Measurements from ENCODE around the gene TBC1D8B. TPM values are rescaled to one million over a fixed set of nuclear protein-coding genes. Genes with fewer than 3 reads are reported as not detected.

Gene TBC1D8B
- total RNA-seq, 1 donor from 2014 or later = 6.9 TPM

- no peak overlapping the region for H3K4me3 Mint-ChIP-seq
- peaks cover 11% of the 10 kb centered on the region for H3K4me1 Mint-ChIP-seq (ENCODE audit: unreplicated experiment)
- H3K9me3 Mint-ChIP-seq = peaks cover 5% of the 10 kb centered on the region
- DNase-seq (ENCODE audit: extremely low spot score, unreplicated experiment) = no peak
- H3K27me3 Mint-ChIP-seq = no peaks in the 10 kb centered on the region
- no peak overlapping the region for H3K27ac Mint-ChIP-seq
- no peaks in the 10 kb centered on the region for H3K36me3 Mint-ChIP-seq
- TF ChIP-seq, protein P1, sequence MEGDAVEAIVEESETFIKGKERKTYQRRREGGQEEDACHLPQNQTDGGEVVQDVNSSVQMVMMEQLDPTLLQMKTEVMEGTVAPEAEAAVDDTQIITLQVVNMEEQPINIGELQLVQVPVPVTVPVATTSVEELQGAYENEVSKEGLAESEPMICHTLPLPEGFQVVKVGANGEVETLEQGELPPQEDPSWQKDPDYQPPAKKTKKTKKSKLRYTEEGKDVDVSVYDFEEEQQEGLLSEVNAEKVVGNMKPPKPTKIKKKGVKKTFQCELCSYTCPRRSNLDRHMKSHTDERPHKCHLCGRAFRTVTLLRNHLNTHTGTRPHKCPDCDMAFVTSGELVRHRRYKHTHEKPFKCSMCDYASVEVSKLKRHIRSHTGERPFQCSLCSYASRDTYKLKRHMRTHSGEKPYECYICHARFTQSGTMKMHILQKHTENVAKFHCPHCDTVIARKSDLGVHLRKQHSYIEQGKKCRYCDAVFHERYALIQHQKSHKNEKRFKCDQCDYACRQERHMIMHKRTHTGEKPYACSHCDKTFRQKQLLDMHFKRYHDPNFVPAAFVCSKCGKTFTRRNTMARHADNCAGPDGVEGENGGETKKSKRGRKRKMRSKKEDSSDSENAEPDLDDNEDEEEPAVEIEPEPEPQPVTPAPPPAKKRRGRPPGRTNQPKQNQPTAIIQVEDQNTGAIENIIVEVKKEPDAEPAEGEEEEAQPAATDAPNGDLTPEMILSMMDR (conservative IDR thresholded peaks at IDR 0.05) = no peak
Observed at GRCh38 chrX:106903856-106904528, 101.5 kb downstream of the TBC1D8B start.

DNA sequence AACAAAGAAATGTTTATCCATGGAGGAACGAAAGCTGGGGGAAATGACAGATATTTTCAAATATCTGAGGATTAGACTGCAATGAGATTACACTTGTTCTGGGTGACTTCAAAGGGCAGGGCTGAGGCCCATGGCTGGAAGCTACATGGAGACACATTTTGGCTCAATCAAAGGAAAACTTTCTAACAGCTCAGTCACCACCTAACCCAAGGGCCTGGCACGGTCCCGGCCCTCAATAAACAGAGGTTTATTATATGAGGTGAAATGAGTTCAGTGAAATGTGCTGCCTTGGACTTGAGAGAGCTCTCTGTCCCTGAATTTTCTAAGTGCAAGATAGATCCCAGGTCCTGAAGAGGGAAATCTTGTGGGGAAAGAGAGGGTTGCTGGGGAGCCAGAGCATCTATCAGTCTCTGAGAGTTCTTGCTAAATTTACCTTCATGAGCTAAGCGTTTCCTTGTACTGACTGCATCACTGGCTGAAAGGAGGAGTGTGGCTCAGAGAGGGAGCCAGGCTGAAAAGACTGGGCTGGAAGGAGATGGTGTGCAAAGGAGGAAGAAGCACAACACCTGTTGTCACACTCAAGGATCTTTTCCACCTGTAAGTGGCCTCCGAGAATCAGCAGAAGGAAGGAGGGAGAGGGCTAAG, 102.7 kb downstream of the TBC1D8B start:
- H3K27me3 Mint-ChIP-seq = no peaks in the 10 kb centered on the region
- peaks cover 11% of the 10 kb centered on the region for H3K4me1 Mint-ChIP-seq (ENCODE audit: unreplicated experiment)
- H3K9me3 Mint-ChIP-seq = peaks cover 5% of the 10 kb centered on the region
- TF ChIP-seq, protein P1 (conservative IDR thresholded peaks at IDR 0.05) = no peak
- no peak for DNase-seq (ENCODE audit: extremely low spot score, unreplicated experiment)
- no peak overlapping the region for H3K27ac Mint-ChIP-seq
- no peaks in the 10 kb centered on the region for H3K36me3 Mint-ChIP-seq
- no peak overlapping the region for H3K4me3 Mint-ChIP-seq

DNA sequence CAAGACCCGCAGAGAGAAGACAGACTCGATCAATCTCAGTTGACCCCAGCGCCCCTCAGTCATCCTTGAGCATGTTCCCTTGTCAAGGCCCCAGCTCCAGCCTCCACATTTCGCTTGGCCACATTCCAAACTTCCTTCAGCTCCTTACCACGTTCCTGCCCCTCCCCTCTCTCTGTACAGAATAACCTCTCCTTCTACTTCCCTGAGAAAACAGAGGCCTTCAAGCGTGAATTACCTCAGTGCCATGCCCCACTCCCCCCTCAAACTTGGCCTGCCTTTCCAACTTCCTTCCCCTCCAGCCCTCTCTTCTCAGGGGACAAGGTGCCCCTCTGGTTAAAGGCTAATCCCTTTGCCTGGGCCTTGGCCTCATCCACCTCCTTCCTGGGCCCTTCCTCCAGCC, 103.9 kb downstream of the TBC1D8B start:
- Mint-ChIP-seq H3K27ac (peak overlapping the region; percentile 20), H3K9me3 (peaks cover 5% of the 10 kb centered on the region), H3K36me3 (no peaks in the 10 kb centered on the region), H3K4me1 (ENCODE audit: unreplicated experiment) (peaks cover 11% of the 10 kb centered on the region), H3K27me3 (no peaks in the 10 kb centered on the region), H3K4me3 (no peak overlapping the region)
- TF ChIP-seq, protein P1 (conservative IDR thresholded peaks at IDR 0.05) = no peak
- DNase-seq (ENCODE audit: extremely low spot score, unreplicated experiment) = no peak

GRCh38 chrX:106912864-106913263, 110.4 kb downstream of the TBC1D8B start:
- TF ChIP-seq, protein P1 (conservative IDR thresholded peaks at IDR 0.05) = no peak
- DNase-seq (ENCODE audit: extremely low spot score, unreplicated experiment) = no peak
- H3K27ac Mint-ChIP-seq = no peak overlapping the region
- peaks cover 9% of the 10 kb centered on the region for H3K9me3 Mint-ChIP-seq
- H3K36me3 Mint-ChIP-seq = no peaks in the 10 kb centered on the region
- no peak overlapping the region for H3K4me3 Mint-ChIP-seq
- no peaks in the 10 kb centered on the region for H3K4me1 Mint-ChIP-seq (ENCODE audit: unreplicated experiment)
- no peaks in the 10 kb centered on the region for H3K27me3 Mint-ChIP-seq

- peaks cover 5% of the 10 kb centered on the region for H3K9me3 Mint-ChIP-seq
- no peaks in the 10 kb centered on the region for H3K27me3 Mint-ChIP-seq
- TF ChIP-seq, protein P1 (conservative IDR thresholded peaks at IDR 0.05) = no peak
- no peak overlapping the region for H3K27ac Mint-ChIP-seq
- H3K4me3 Mint-ChIP-seq = no peak overlapping the region
- no peaks in the 10 kb centered on the region for H3K36me3 Mint-ChIP-seq
- no peak for DNase-seq (ENCODE audit: extremely low spot score, unreplicated experiment)
- peaks cover 9% of the 10 kb centered on the region for H3K4me1 Mint-ChIP-seq (ENCODE audit: unreplicated experiment)
Observed at GRCh38 chrX:106917830-106918500, 115.5 kb downstream of the TBC1D8B start.
